Stomach (tissue), 9 donors: ENCODE results near the gene ANKRD36. TPM values are rescaled to one million over a fixed set of nuclear protein-coding genes. Genes with fewer than 3 reads are reported as not detected.
A peak's percentile ranks its signal among the peaks of the same experiment; 100 is the strongest.
"Not testable (repeated sequence)": the region's sequence is repeated elsewhere in the genome, so short reads cannot be mapped to it uniquely, and the experiment has no call there.

ENCODE experiments used
- DNase-seq, 2 donors: peaks; one replicate each; pipeline versions ENCODE4 v3.0.0 to v3.0.0-alpha.2; 2013 to 2019
- H3K27ac ChIP-seq, 5 donors: fragments of 200-600 bp in 4 of 5; sonication (generic) in 4 of 5; one replicate each; pipeline ENCODE4 v1.5.1; 2013 to 2019; ENCODE audit warnings: mild to moderate bottlenecking in 1 of 5, moderate library complexity in 1 of 5
- H3K27me3 ChIP-seq, 3 donors: fragments of 200-600 bp; sonication (generic); one replicate each; pipeline ENCODE4 v1.5.1; 2017 to 2019; ENCODE audit warnings: mixed run types in 1 of 3
- H3K36me3 ChIP-seq, 4 donors: fragments of 200-600 bp; sonication (generic); 1 replicate in 3 of 4; 2 replicates in 1 of 4; pipeline ENCODE4 v1.5.1; 2016 to 2019
- H3K4me1 ChIP-seq, 4 donors: fragments of 200-600 bp; sonication (generic); one replicate each; pipeline ENCODE4 v1.5.1; 2016 to 2019
- H3K4me3 ChIP-seq, 4 donors: fragments of 200-600 bp; sonication (generic) in 3 of 4; one replicate each; pipeline ENCODE4 v1.5.1; 2016 to 2019; ENCODE audit warnings: mild to moderate bottlenecking in 1 of 4
- H3K9me3 ChIP-seq, 4 donors: fragments of 200-600 bp; sonication (generic); one replicate each; pipeline ENCODE4 v1.5.1; 2016 to 2019
- EP300 ChIP-seq: sonication (generic); formaldehyde crosslinking; IDR thresholded peaks from one replicate; pipeline ENCODE4 v1.6.1; 2017; ENCODE audit warnings: antibody characterized with exemption
- POLR2A ChIP-seq, 4 donors: fragments of 450-650 bp; IDR thresholded peaks; one replicate each; pipeline ENCODE4 v1.6.1; 2016; ENCODE audit warnings: antibody characterized with exemption in 4 of 4, control low read depth in 2 of 4, mild to moderate bottlenecking in 1 of 4, moderate library complexity in 1 of 4
- POLR2AphosphoS5 ChIP-seq, 3 donors: sonication (generic); formaldehyde crosslinking; IDR thresholded peaks; one replicate each; pipeline ENCODE4 v1.6.1; 2016; ENCODE audit warnings: antibody characterized with exemption in 3 of 3
- WGBS, 5 donors: extraction: QIAGEN DNeasy Blood & Tissue Kit in 3 of 5; methylation state at CpG; one replicate each; pipeline versions ENCODE4 v1.1.5 to v1.1.7; 2013 to 2018; 5-methylcytosine and 5-hydroxymethylcytosine counted together
- intact Hi-C: fragments of 100-400 bp; cut with DNase I; formaldehyde crosslinking; loops from one replicate; pipeline ENCODE4 v1.15.1; 2023; ENCODE audit warnings: low total_unique reads
- polyA plus RNA-seq, 3 donors: library from polyadenylated mRNA; stranded (reverse); fragments of 200-250 nt; gene quantifications; one replicate each; pipeline ENCODE4 v1.2.3, GENCODE V29; 2013
- total RNA-seq, 5 donors: library from RNA; depleted of rRNA; stranded (reverse); fragments of >200 nt; gene quantifications; one replicate each; pipeline versions ENCODE4 v1.1.0 to v1.2.3, GENCODE V29; 2014 to 2016
- TF ChIP-seq, protein P1 (sequence below), 7 experiments: fragments of 450-650 bp in 4 of 7; fragments of 200-600 bp in 3 of 7; sonication (generic) in 3 of 7; IDR thresholded peaks; one replicate each; pipeline ENCODE4 v1.5.1; 2016 to 2019; ENCODE audit warnings: antibody characterized with exemption in 7 of 7, control low read depth in 2 of 7, mild to moderate bottlenecking in 1 of 7
- donor health status: healthy with polysubstance abuse.
- donor health status: Bipolar disorder and iron deficiency.
- donor health status: healthy.

Gene ANKRD36
- total and polyA plus RNA-seq, 8 donors = 1.1 to 100 (median 47.9) TPM

DNA sequence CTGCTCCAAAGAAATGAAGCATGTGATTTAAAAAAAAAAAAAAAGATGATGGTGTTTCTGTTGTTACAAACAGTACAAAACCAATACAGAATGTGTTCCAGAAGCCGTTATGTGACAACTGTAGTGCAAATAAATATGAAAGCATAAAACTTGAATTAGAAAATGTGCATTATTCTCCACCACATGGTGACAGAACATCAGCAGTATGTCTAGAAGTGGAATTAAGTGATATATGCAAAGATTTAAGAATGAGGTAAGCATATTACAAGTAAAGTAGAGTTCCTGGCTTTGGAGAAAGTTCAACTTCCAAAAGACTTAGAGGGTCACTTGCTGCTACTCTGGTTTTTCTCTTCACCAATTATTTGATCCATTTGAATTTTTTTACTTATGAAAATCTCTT lies 120.0 kb downstream of the ANKRD36 start:
- H3K9me3 ChIP-seq, H3K27ac ChIP-seq, DNase-seq, H3K27me3 ChIP-seq, H3K4me3 ChIP-seq, H3K4me1 ChIP-seq, intact Hi-C loops: not testable (repeated sequence)
- WGBS, 5 donors = 85 to 100% (median 100%) methylated on average over 1 of the region's 1 CpG; no CpG with 5 or more reads in 1 of the 5 donors
- H3K36me3 ChIP-seq = peaks cover 5 to 16% (median 11%) of the 10 kb centered on the region in 4 donors

DNA sequence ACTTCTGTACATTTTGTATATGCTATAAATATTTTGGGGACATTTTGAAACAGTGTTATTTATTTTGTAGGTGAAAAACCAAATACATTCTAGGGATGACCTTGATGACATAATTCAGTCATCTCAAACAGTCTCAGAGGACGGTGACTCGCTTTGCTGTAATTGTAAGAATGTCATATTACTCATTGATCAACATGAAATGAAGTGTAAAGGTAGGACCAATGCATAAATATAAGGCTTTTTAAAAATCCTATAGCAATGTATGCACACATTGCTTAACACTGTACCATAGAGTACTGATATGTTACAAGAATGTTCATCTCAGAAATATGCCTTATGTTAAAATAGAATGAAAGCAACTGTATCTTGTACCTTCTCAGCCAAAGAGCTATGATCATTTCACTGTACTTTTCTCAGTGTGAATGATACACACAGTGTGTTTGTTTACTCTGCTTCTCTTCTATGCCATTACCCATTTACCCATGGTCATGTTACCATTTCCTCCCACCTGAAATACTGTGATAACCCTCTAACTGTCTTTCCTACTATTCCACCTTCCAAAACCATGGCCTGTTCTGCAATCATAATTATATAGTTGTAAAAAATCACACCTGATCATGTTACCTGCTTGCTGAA lies 120.8 kb downstream of the ANKRD36 start:
- H3K4me1 ChIP-seq, intact Hi-C loops, DNase-seq, H3K27me3 ChIP-seq, H3K27ac ChIP-seq, H3K9me3 ChIP-seq, H3K4me3 ChIP-seq: not testable (repeated sequence)
- H3K36me3 ChIP-seq = peaks cover 5 to 16% (median 11%) of the 10 kb centered on the region in 4 donors
- WGBS, 5 donors = no CpG with 5 or more reads among the region's 2 CpGs

DNA sequence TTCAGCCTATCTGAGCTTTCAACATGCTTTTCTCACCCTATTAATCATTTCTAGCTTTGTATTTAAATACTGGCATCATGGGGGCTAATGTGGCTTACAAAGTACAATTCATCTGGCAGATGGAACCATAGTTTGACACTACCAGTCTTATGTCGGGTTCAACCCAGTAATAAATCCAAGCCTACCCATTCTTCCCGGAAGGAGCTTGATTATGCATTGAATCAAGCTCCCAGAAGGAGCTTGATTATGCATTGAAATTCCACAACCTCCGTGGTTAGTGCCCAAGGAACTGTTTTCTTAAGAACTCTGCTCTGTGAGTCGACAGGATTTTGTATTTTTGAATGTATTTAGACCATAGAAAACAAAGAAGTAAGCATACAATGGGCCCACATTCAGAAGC lies 148.2 kb downstream of the ANKRD36 start:
- H3K9me3 ChIP-seq, DNase-seq, H3K27me3 ChIP-seq, H3K36me3 ChIP-seq, H3K4me3 ChIP-seq, intact Hi-C loops, H3K27ac ChIP-seq, H3K4me1 ChIP-seq: not testable (repeated sequence)
- WGBS, 5 donors = 73 to 95% (median 86%) methylated on average over 1 to 4 of the region's 4 CpGs

DNA sequence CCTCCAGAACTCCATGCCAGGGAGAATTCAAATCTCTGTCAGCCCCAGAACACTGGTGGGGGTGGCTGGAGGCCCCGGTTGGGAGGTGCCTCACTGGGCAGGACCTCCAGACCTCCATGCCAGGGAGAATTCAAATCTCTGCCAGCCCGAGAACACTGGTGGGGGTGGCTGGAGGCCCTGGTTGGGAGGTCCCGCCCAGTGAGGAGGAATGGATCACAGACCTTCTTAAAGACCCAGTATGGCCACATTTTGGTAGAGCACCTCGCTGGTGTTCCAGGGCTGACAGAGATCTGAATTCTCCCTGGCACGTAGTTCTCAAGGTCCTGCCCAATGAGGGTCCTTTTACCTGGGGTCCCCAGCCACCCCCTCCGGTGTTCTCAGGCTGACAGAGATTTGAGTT lies 153.5 kb downstream of the ANKRD36 start:
- H3K4me3 ChIP-seq, H3K9me3 ChIP-seq, intact Hi-C loops, DNase-seq, H3K4me1 ChIP-seq, H3K27me3 ChIP-seq, H3K36me3 ChIP-seq, H3K27ac ChIP-seq: not testable (repeated sequence)
- 91 to 100% (median 100%) methylated on average over 2 of the region's 6 CpGs; no CpG with 5 or more reads in 2 of the 5 donors for WGBS, 5 donors

DNA sequence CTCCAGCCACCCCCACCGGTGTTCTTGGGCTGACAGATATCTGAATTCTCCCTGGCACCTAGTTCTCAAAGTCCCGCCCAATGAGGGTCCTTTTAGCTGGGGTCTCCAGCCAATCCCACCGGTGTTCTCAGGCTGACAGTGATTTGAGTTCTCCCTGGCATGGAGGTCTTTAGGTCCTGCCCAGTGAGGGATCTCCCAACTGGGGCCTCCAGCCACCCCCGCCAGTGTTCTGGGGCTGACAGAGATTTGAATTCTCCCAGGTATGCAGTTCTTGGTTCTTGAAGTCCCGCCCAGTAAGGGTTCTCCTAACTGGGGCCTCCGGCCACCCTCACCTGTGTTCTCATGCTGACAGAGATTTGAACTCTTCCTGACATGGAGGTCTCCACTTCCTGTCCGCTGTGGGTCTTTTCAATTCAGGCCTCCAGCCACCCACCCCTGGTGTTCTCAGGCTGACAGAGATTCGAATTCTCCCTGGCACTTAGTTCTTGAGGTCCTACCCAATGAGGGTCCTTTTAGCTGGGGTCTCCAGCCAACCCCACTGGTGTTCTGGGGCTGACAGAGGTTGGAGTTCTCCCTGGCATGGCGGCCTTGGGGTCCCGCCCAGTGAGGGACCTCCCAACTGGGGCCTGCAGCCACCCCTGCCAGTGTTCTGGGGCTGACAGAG lies 154.6 kb downstream of the ANKRD36 start:
- Histone ChIP-seq H3K4me1 (no peaks in the 10 kb centered on the region), H3K4me3 (no peak overlapping the region), H3K9me3 (no peaks in the 10 kb centered on the region), H3K27ac (no peak overlapping the region), H3K36me3 (no peaks in the 10 kb centered on the region), H3K27me3 (no peaks in the 10 kb centered on the region)
- intact Hi-C loops = no loop called here
- 91 to 98% (median 92%) methylated on average over 10 of the region's 10 CpGs for WGBS, 5 donors
- TF ChIP-seq, protein P1, sequence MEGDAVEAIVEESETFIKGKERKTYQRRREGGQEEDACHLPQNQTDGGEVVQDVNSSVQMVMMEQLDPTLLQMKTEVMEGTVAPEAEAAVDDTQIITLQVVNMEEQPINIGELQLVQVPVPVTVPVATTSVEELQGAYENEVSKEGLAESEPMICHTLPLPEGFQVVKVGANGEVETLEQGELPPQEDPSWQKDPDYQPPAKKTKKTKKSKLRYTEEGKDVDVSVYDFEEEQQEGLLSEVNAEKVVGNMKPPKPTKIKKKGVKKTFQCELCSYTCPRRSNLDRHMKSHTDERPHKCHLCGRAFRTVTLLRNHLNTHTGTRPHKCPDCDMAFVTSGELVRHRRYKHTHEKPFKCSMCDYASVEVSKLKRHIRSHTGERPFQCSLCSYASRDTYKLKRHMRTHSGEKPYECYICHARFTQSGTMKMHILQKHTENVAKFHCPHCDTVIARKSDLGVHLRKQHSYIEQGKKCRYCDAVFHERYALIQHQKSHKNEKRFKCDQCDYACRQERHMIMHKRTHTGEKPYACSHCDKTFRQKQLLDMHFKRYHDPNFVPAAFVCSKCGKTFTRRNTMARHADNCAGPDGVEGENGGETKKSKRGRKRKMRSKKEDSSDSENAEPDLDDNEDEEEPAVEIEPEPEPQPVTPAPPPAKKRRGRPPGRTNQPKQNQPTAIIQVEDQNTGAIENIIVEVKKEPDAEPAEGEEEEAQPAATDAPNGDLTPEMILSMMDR (IDR thresholded peaks at IDR 0.05) = no peak
- TF ChIP-seq POLR2AphosphoS5 (IDR thresholded peaks at IDR 0.05) = no peak
- no peak for TF ChIP-seq POLR2A (IDR thresholded peaks at IDR 0.05)
- no peak for TF ChIP-seq EP300
- DNase-seq = peak in 1 of 2 donors; percentile 25

DNA sequence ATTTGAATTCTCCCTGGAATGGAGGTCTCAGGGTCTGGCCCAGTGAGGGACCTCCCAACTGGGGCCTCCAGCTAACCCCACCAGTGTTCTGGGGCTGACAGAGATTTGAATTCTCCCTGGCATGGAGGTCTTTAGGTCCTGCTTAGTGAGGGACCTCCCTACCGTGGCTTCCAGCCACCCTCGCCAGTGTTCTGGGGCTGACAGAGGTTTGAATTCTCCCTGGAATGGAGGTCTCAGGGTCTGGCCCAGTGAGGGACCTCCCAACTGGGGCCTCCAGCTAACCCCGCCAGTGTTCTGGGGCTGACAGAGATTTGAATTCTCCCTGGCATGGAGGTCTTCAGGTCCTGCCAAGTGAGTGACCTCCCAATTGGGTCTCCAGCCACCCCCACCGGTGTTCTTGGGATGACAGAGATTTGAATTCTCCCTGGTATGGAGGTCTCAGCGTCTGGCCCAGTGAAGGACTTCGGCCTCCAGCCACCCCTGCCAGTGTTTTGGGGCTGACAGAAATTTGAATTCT lies 155.2 kb downstream of the ANKRD36 start:
- DNase-seq = peak in 1 of 2 donors; percentile 23
- H3K27ac ChIP-seq, H3K27me3 ChIP-seq, H3K4me3 ChIP-seq, H3K36me3 ChIP-seq, intact Hi-C loops, H3K4me1 ChIP-seq, H3K9me3 ChIP-seq: not testable (repeated sequence)
- 90 to 97% (median 94%) methylated on average over 6 of the region's 6 CpGs for WGBS, 5 donors

DNA sequence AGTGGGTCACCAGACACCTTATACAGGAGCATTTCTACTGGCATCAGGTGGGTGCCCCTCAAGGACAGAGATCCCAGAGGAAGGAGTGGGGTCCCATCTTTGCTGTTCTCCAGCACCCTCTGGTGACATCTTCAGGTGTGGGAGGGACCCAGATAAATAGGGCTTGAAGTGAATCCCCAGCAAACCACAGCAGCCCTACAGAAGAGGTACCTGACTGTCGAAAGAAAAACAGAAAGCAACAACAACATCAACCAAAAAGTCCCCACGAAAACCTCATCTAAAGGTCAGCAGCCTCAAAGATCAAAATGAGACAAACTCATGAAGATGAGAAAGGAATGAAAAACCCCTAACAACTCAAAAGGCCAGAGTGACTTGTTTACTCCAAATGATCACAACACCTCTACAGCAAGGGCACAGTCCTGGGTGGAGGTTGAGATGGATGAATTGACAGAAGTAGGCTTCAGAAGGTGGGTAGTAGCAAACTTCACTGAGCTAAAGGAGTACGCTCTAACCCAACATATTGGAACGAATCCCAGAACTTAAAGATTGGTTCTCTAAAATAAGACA lies 163.4 kb downstream of the ANKRD36 start:
- H3K36me3 ChIP-seq, DNase-seq, H3K27ac ChIP-seq, H3K4me1 ChIP-seq, intact Hi-C loops, H3K4me3 ChIP-seq, H3K27me3 ChIP-seq: not testable (repeated sequence)
- no CpG with 5 or more reads among the region's 4 CpGs for whole genome bisulfite sequencing, 5 donors
- H3K9me3 ChIP-seq = peaks cover 0 to 11% (median 0%) of the 10 kb centered on the region in 4 donors

DNA sequence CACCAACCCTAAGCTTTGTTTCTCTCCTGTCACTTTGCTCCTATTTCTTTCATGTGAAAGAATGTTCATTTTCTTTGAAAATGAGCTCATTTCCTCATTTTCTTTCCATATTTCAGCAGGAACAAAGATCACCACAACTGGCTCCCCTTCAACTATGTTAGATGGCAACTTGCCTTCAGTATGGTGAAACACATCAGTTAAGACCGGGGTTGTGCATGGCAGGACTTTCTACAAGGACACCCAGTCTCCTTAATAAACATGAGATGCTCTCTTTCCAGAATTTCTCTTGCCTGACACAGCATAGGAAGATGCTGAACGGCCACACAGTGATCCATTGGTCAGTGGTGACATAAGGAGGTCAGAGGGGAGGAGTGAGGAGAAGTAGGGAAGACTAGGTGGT lies 172.2 kb downstream of the ANKRD36 start:
- not testable (repeated sequence) for H3K27me3 ChIP-seq

DNA sequence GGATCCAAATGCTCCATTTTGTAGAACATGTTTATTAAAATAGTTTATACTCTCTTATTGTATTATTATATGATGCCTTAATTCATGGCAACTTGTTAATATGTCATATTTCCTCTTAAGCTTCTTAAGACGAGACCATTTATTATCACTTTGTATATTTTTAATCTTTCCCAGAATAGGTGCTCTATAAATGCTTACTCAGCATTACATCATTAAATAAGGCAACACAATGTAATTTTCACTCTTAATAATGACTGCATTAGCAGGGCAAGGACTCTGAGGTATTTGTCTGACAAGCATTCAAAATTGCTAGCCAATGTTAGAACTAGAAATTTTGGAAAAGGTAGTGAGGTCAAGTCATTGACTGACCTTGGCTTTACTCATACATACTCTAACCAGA lies 180.7 kb downstream of the ANKRD36 start:
- H3K4me1 ChIP-seq, H3K9me3 ChIP-seq, H3K36me3 ChIP-seq, H3K4me3 ChIP-seq, H3K27ac ChIP-seq, DNase-seq, intact Hi-C loops, H3K27me3 ChIP-seq: not testable (repeated sequence)
- 82 to 100% (median 100%) methylated on average over 1 of the region's 1 CpG for WGBS, 5 donors

More for the DNA sequence above, 172.2 kb downstream of the ANKRD36 start:
- DNase-seq, H3K36me3 ChIP-seq, H3K4me1 ChIP-seq, H3K4me3 ChIP-seq, H3K27ac ChIP-seq, intact Hi-C loops, H3K9me3 ChIP-seq: not testable (repeated sequence)
- WGBS, 5 donors = no CpG with 5 or more reads among the region's 2 CpGs
